ENCODE data around the gene TRERF1. TPM values are rescaled to one million over a fixed set of nuclear protein-coding genes. Genes with fewer than 3 reads are reported as not detected.

Gene TRERF1
- total and polyA plus RNA-seq, 2 experiments from 2014 or later: 3.2 to 5.1 TPM

- H3K4me3 ChIP-seq: no peak overlapping the region
- no peaks in the 10 kb centered on the region for H3K36me3 ChIP-seq (replicated peaks; ENCODE audit: insufficient read depth, low read depth)
- H3K9me2 ChIP-seq (replicated peaks; ENCODE audit: insufficient read depth): no peaks in the 10 kb centered on the region
- DNase-seq (ENCODE audit: low spot score): peak; percentile 16
- peaks cover 3% of the 10 kb centered on the region for H4K20me1 ChIP-seq (ENCODE audit: insufficient read depth, poor library complexity, severe bottlenecking)
- H3K79me2 ChIP-seq: peaks cover 74% of the 10 kb centered on the region
- no peaks in the 10 kb centered on the region for H3K27me3 ChIP-seq
- 59% methylated on average over 5 of the region's 5 CpGs for WGBS (ENCODE audit: low lambda C conversion rate, missing lambda C conversion rate)
- no peak for TF ChIP-seq EZH2phosphoT487 (IDR thresholded peaks at IDR 0.05; ENCODE audit: low read depth, severe bottlenecking, unreplicated experiment)
- TF ChIP-seq EZH2 (IDR thresholded peaks at IDR 0.05; ENCODE audit: borderline replicate concordance): no peak
- no peak for TF ChIP-seq CTCF (IDR thresholded peaks at IDR 0.05; ENCODE audit: poor library complexity)
- H2AFZ ChIP-seq: no peak overlapping the region
- no peaks in the 10 kb centered on the region for H3K9me3 ChIP-seq (ENCODE audit: low read depth)
- H3K4me1 ChIP-seq (ENCODE audit: insufficient read depth): peaks cover 17% of the 10 kb centered on the region
- no peak overlapping the region for H3K4me2 ChIP-seq
- H3K27ac ChIP-seq: no peak overlapping the region
Observed at GRCh38 chr6:42402184-42402583, 49.5 kb downstream of the TRERF1 start.

GRCh38 chr6:42401613-42401951, 50.1 kb downstream of the TRERF1 start:
- no peak overlapping the region for H3K4me3 ChIP-seq
- H4K20me1 ChIP-seq (ENCODE audit: insufficient read depth, poor library complexity, severe bottlenecking): peaks cover 7% of the 10 kb centered on the region
- no peak overlapping the region for H2AFZ ChIP-seq
- no peak for TF ChIP-seq EZH2 (IDR thresholded peaks at IDR 0.05; ENCODE audit: borderline replicate concordance)
- TF ChIP-seq CTCF (IDR thresholded peaks at IDR 0.05; ENCODE audit: poor library complexity): no peak
- TF ChIP-seq EZH2phosphoT487 (IDR thresholded peaks at IDR 0.05; ENCODE audit: low read depth, severe bottlenecking, unreplicated experiment): no peak
- H3K27me3 ChIP-seq: no peaks in the 10 kb centered on the region
- DNase-seq (ENCODE audit: low spot score): no peak
- H3K9me2 ChIP-seq (replicated peaks; ENCODE audit: insufficient read depth): no peaks in the 10 kb centered on the region
- peaks cover 74% of the 10 kb centered on the region for H3K79me2 ChIP-seq
- no peaks in the 10 kb centered on the region for H3K36me3 ChIP-seq (replicated peaks; ENCODE audit: insufficient read depth, low read depth)
- no peaks in the 10 kb centered on the region for H3K9me3 ChIP-seq (ENCODE audit: low read depth)
- H3K4me2 ChIP-seq: no peak overlapping the region
- peaks cover 17% of the 10 kb centered on the region for H3K4me1 ChIP-seq (ENCODE audit: insufficient read depth)
- H3K27ac ChIP-seq: no peak overlapping the region
- WGBS (ENCODE audit: low lambda C conversion rate, missing lambda C conversion rate): 100% methylated on average over 3 of the region's 3 CpGs

GRCh38 chr6:42400886-42401612, 50.7 kb downstream of the TRERF1 start:
- WGBS (ENCODE audit: low lambda C conversion rate, missing lambda C conversion rate): 83% methylated on average over 8 of the region's 8 CpGs
- Histone ChIP-seq H3K4me3 (no peak overlapping the region), H4K20me1 (ENCODE audit: insufficient read depth, poor library complexity, severe bottlenecking) (peaks cover 7% of the 10 kb centered on the region), H3K9me2 (replicated peaks; ENCODE audit: insufficient read depth) (no peaks in the 10 kb centered on the region), H3K4me1 (ENCODE audit: insufficient read depth) (peaks cover 17% of the 10 kb centered on the region), H3K79me2 (peaks cover 76% of the 10 kb centered on the region), H3K27me3 (no peaks in the 10 kb centered on the region), H3K36me3 (replicated peaks; ENCODE audit: insufficient read depth, low read depth) (no peaks in the 10 kb centered on the region), H3K27ac (no peak overlapping the region), H3K4me2 (no peak overlapping the region), H3K9me3 (ENCODE audit: low read depth) (no peaks in the 10 kb centered on the region), H2AFZ (no peak overlapping the region)
- DNase-seq (ENCODE audit: low spot score): no peak
- TF ChIP-seq EZH2 (IDR thresholded peaks at IDR 0.05; ENCODE audit: borderline replicate concordance): no peak
- TF ChIP-seq EZH2phosphoT487 (IDR thresholded peaks at IDR 0.05; ENCODE audit: low read depth, severe bottlenecking, unreplicated experiment): no peak
- no peak for TF ChIP-seq CTCF (IDR thresholded peaks at IDR 0.05; ENCODE audit: poor library complexity)
